Fibroblast of lung (primary cell): ENCODE measurements around the gene KREMEN2. TPM values are rescaled to one million over a fixed set of nuclear protein-coding genes. Genes with fewer than 3 reads are reported as not detected.

Experiments used
- DNase-seq, 2 donors: peaks; one replicate each; pipeline versions ENCODE4 v3.0.0 to v3.0.0-alpha.2; 2010; ENCODE audit warnings: low read depth in 2 of 2
- H2AFZ ChIP-seq: 2 replicates; pipeline ENCODE4 v1.5.1; 2012; ENCODE audit warnings: low read length, control low read depth, inconsistent platforms
- H3K27ac ChIP-seq: 2 replicates; pipeline ENCODE4 v1.5.1; 2011; ENCODE audit warnings: low read length, control low read depth; ENCODE audit not compliant: insufficient read depth
- H3K27me3 ChIP-seq: 2 replicates; pipeline ENCODE4 v1.5.1; 2011; ENCODE audit warnings: mild to moderate bottlenecking, low read length; ENCODE audit not compliant: control insufficient read depth, insufficient read depth
- H3K36me3 ChIP-seq: 2 replicates; pipeline ENCODE4 v1.5.1; 2011; ENCODE audit warnings: low read length; ENCODE audit not compliant: control insufficient read depth, insufficient read depth
- H3K4me1 ChIP-seq: 2 replicates; pipeline ENCODE4 v1.5.1; 2011; ENCODE audit warnings: low read length; ENCODE audit not compliant: control insufficient read depth, insufficient read depth; ENCODE audit errors: extremely low read depth
- H3K4me2 ChIP-seq: 2 replicates; pipeline ENCODE4 v1.5.1; 2011; ENCODE audit warnings: low read length, control low read depth; ENCODE audit not compliant: insufficient read depth; ENCODE audit errors: extremely low read depth
- H3K4me3 ChIP-seq, 4 experiments: fragments of 200-600 bp in 1 of 4; sonication (generic) in 1 of 4; replicated peaks in 1 of 4; 2 replicates each; pipeline ENCODE4 v1.5.1; 2011 to 2016; ENCODE audit warnings: low read length in 4 of 4, low read depth in 3 of 4, mild to moderate bottlenecking in 3 of 4, control low read depth in 2 of 4, inconsistent platforms in 1 of 4, mixed read lengths in 1 of 4; ENCODE audit not compliant: insufficient read depth in 1 of 4; ENCODE audit errors: control extremely low read depth in 1 of 4
- H3K79me2 ChIP-seq: 2 replicates; pipeline ENCODE4 v1.5.1; 2012; ENCODE audit warnings: mild to moderate bottlenecking, low read length, inconsistent platforms; ENCODE audit not compliant: control insufficient read depth, insufficient read depth
- H3K9ac ChIP-seq: 2 replicates; pipeline ENCODE4 v1.5.1; 2011; ENCODE audit warnings: mild to moderate bottlenecking, low read length, control low read depth; ENCODE audit not compliant: insufficient read depth
- H3K9me3 ChIP-seq: 2 replicates; pipeline ENCODE4 v1.5.1; 2012; ENCODE audit warnings: low read depth, low read length; ENCODE audit not compliant: control insufficient read depth, insufficient read depth
- H4K20me1 ChIP-seq: 2 replicates; pipeline ENCODE4 v1.5.1; 2011; ENCODE audit warnings: low read length; ENCODE audit not compliant: control insufficient read depth, insufficient read depth; ENCODE audit errors: extremely low read depth
- EZH2 ChIP-seq: IDR thresholded peaks from 2 replicates; pipeline ENCODE4 v1.5.1; 2012; ENCODE audit warnings: low read length, control low read depth, mild to moderate bottlenecking; ENCODE audit errors: missing control alignments
- polyA plus RNA-seq, 2 donors: library from polyadenylated mRNA; depleted of rRNA in 1 of 2; stranded (reverse) in 1 of 2; unstranded in 1 of 2; fragments of >200 nt; gene quantifications; 2 replicates each; pipeline ENCODE4 v1.2.1, GENCODE V29; 2011 to 2012; ENCODE audit warnings: missing spikeins in 1 of 2
- total RNA-seq: library from RNA; depleted of rRNA; stranded (reverse); fragments of >200 nt; gene quantifications from 2 replicates; pipeline ENCODE4 v1.2.1, GENCODE V29; 2014
- TF ChIP-seq, protein P1 (sequence below), 2 donors: IDR thresholded peaks in 1 of 2; conservative IDR thresholded peaks in 1 of 2; 1 replicate in 1 of 2; 2 replicates in 1 of 2; pipeline ENCODE4 v1.5.1; 2011 to 2012; ENCODE audit warnings: low read length in 2 of 2, control low read depth in 1 of 2, inconsistent platforms in 1 of 2, low read depth in 1 of 2, mild to moderate bottlenecking in 1 of 2

Gene KREMEN2
- total and polyA plus RNA-seq, 2 donors (not counting 1 experiment from before 2014, with no cell fraction given) = not detected

DNA sequence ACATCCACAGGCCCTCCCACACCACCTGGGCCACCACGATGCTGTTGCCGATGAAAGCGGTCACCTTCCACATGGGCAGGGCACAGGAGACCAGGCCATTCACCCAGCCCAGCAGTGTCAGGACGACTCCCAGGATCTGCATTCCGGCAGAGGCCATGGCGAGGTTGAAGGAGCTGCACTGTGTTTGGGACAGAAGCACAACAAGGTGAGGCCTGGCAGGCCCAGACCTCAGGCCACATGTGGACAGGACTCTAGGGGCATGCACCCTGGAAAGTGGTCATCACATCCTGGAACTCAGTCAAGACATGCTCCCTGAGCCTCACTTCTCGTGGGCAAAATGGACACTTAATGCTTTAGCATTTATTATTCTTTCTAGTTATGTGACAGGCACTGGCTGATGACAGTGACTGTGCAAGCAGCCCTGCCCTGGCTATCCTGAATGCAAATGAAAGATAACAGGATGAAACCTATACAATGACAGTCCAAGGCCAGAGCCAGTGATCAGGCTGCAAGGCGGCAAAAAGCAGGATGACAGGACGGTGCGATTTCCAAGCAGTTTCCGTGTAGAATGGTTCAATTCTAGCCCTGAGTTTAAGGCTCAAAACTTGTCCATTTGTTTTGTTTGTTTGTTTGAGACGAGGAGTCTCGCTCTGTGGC, 51.9 kb downstream of the KREMEN2 start:
- DNase-seq = no peak
- TF ChIP-seq EZH2 = no peak
- TF ChIP-seq, protein P1, sequence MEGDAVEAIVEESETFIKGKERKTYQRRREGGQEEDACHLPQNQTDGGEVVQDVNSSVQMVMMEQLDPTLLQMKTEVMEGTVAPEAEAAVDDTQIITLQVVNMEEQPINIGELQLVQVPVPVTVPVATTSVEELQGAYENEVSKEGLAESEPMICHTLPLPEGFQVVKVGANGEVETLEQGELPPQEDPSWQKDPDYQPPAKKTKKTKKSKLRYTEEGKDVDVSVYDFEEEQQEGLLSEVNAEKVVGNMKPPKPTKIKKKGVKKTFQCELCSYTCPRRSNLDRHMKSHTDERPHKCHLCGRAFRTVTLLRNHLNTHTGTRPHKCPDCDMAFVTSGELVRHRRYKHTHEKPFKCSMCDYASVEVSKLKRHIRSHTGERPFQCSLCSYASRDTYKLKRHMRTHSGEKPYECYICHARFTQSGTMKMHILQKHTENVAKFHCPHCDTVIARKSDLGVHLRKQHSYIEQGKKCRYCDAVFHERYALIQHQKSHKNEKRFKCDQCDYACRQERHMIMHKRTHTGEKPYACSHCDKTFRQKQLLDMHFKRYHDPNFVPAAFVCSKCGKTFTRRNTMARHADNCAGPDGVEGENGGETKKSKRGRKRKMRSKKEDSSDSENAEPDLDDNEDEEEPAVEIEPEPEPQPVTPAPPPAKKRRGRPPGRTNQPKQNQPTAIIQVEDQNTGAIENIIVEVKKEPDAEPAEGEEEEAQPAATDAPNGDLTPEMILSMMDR (conservative IDR thresholded peaks at IDR 0.05 in 1 of 2, IDR thresholded peaks at IDR 0.05 in 1 of 2; ENCODE audit: low read depth in 1 of 2, low read length in 2 of 2) = no peak
- Histone ChIP-seq H3K4me3 (no peak overlapping the region), H4K20me1 (no peaks in the 10 kb centered on the region), H3K9me3 (no peaks in the 10 kb centered on the region), H3K36me3 (no peaks in the 10 kb centered on the region), H2AFZ (no peak overlapping the region), H3K4me1 (no peaks in the 10 kb centered on the region), H3K27ac (no peak overlapping the region), H3K27me3 (peaks cover 24% of the 10 kb centered on the region), H3K4me2 (no peak overlapping the region), H3K79me2 (no peaks in the 10 kb centered on the region), H3K9ac (no peak overlapping the region)

DNA sequence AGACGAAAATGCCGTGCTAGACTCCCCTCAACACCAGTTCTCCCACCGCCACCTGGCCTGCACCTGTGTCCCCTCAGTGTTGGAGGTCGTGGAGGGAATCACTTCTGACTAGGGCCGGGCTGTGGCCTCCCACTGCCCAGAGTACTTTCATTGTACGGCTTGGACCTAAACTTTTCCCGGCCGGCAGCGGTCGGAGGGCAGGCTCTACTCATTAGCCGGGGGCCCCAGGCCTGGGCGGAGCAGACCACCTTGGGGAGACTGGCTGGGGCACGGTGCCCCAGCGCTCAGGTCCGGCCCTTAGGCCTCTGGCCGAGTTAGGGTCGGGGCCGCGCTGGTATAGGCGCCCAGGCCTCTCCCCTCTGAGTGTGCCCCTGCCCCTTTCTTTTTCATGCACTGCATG, 53.3 kb downstream of the KREMEN2 start:
- no peaks in the 10 kb centered on the region for H3K4me1 ChIP-seq
- no peaks in the 10 kb centered on the region for H3K9me3 ChIP-seq
- no peak overlapping the region for H3K9ac ChIP-seq
- no peaks in the 10 kb centered on the region for H3K79me2 ChIP-seq
- H3K4me3 ChIP-seq = no peak overlapping the region
- H4K20me1 ChIP-seq = no peaks in the 10 kb centered on the region
- H3K36me3 ChIP-seq = peaks cover 6% of the 10 kb centered on the region
- peaks cover 15% of the 10 kb centered on the region for H3K27me3 ChIP-seq
- DNase-seq = no peak
- H3K27ac ChIP-seq = no peak overlapping the region
- no peak overlapping the region for H3K4me2 ChIP-seq
- no peak for TF ChIP-seq EZH2
- TF ChIP-seq, protein P1 (conservative IDR thresholded peaks at IDR 0.05 in 1 of 2, IDR thresholded peaks at IDR 0.05 in 1 of 2; ENCODE audit: low read depth in 1 of 2, low read length in 2 of 2) = no peak
- no peak overlapping the region for H2AFZ ChIP-seq

Other genes with a start within 250 kb of the KREMEN2 start
- gene PRSS27, start 244.1 kb upstream of the KREMEN2 start, total RNA-seq = 1.0 and 1.2 TPM in 2 replicates
- gene PRSS27, start 244.1 kb upstream of the KREMEN2 start, polyA plus RNA-seq = 0.16 and 0.24 TPM in 2 replicates
- 43.9 and 74.3 TPM in 2 replicates for gene SRRM2, start 211.6 kb upstream of the KREMEN2 start, total RNA-seq
- 55.2 and 85.6 TPM in 2 replicates for gene SRRM2, start 211.6 kb upstream of the KREMEN2 start, polyA plus RNA-seq
- gene ELOB, start 187.0 kb upstream of the KREMEN2 start, total RNA-seq = 227 and 436 TPM in 2 replicates
- 124 and 165 TPM in 2 replicates for gene ELOB, start 187.0 kb upstream of the KREMEN2 start, polyA plus RNA-seq
- gene PRSS33, start 176.7 kb upstream of the KREMEN2 start, total RNA-seq = not detected in 2 replicates
- gene PRSS33, start 176.7 kb upstream of the KREMEN2 start, polyA plus RNA-seq = not detected in 2 replicates
- not detected in 2 replicates for gene PRSS41, start 165.8 kb upstream of the KREMEN2 start, total RNA-seq
- not detected in 2 replicates for gene PRSS41, start 165.8 kb upstream of the KREMEN2 start, polyA plus RNA-seq
- 0.17 and 0.77 TPM in 2 replicates for gene PRSS21, start 147.0 kb upstream of the KREMEN2 start, total RNA-seq
- gene PRSS21, start 147.0 kb upstream of the KREMEN2 start, polyA plus RNA-seq = 0.15 and 0.22 TPM in 2 replicates
- gene ZG16B, start 134.0 kb upstream of the KREMEN2 start, total RNA-seq = not detected in 2 replicates
- 0.14 TPM in 1 of 2 replicates, not detected in the other for gene ZG16B, start 134.0 kb upstream of the KREMEN2 start, polyA plus RNA-seq
- 0.17 TPM in 1 of 2 replicates, not detected in the other for gene PRSS22, start 106.1 kb upstream of the KREMEN2 start, total RNA-seq
- gene PRSS22, start 106.1 kb upstream of the KREMEN2 start, polyA plus RNA-seq = not detected in 2 replicates
- gene FLYWCH2, start 81.1 kb upstream of the KREMEN2 start, total RNA-seq = 55.2 and 56.8 TPM in 2 replicates
- 18.1 and 21.2 TPM in 2 replicates for gene FLYWCH2, start 81.1 kb upstream of the KREMEN2 start, polyA plus RNA-seq
- 44.4 and 58.5 TPM in 2 replicates for gene FLYWCH1, start 52.3 kb upstream of the KREMEN2 start, total RNA-seq
- gene FLYWCH1, start 52.3 kb upstream of the KREMEN2 start, polyA plus RNA-seq = 12.0 and 16.4 TPM in 2 replicates
- 1.0 and 1.5 TPM in 2 replicates for gene PAQR4, start 5.1 kb downstream of the KREMEN2 start, total RNA-seq
- gene PAQR4, start 5.1 kb downstream of the KREMEN2 start, polyA plus RNA-seq = 3.0 and 8.7 TPM in 2 replicates
- 0.26 and 1.2 TPM in 2 replicates for gene PKMYT1, start 16.2 kb downstream of the KREMEN2 start, total RNA-seq
- gene PKMYT1, start 16.2 kb downstream of the KREMEN2 start, polyA plus RNA-seq = 2.7 and 8.3 TPM in 2 replicates
- gene CLDN9, start 48.6 kb downstream of the KREMEN2 start, total RNA-seq = not detected in 2 replicates
- gene CLDN9, start 48.6 kb downstream of the KREMEN2 start, polyA plus RNA-seq = not detected in 2 replicates
- gene CLDN6, start 53.9 kb downstream of the KREMEN2 start, total RNA-seq = 0.26 TPM in 1 of 2 replicates, not detected in the other
- gene CLDN6, start 53.9 kb downstream of the KREMEN2 start, polyA plus RNA-seq = 0.03 TPM in 1 of 2 replicates, not detected in the other
- gene TNFRSF12A, start 56.1 kb downstream of the KREMEN2 start, total RNA-seq = 159 and 196 TPM in 2 replicates
- gene TNFRSF12A, start 56.1 kb downstream of the KREMEN2 start, polyA plus RNA-seq = 80.7 and 110 TPM in 2 replicates
- 36.0 and 75.5 TPM in 2 replicates for gene HCFC1R1, start 59.7 kb downstream of the KREMEN2 start, total RNA-seq
- gene HCFC1R1, start 59.7 kb downstream of the KREMEN2 start, polyA plus RNA-seq = 44.9 and 58.0 TPM in 2 replicates
- gene THOC6, start 59.8 kb downstream of the KREMEN2 start, total RNA-seq = 25.4 and 26.6 TPM in 2 replicates
- 17.6 and 19.7 TPM in 2 replicates for gene THOC6, start 59.8 kb downstream of the KREMEN2 start, polyA plus RNA-seq
- gene BICDL2, start 72.7 kb downstream of the KREMEN2 start, total RNA-seq = not detected in 2 replicates
- gene BICDL2, start 72.7 kb downstream of the KREMEN2 start, polyA plus RNA-seq = 0.05 TPM in 1 of 2 replicates, not detected in the other
- gene MMP25, start 82.3 kb downstream of the KREMEN2 start, total RNA-seq = not detected in 2 replicates
- gene MMP25, start 82.3 kb downstream of the KREMEN2 start, polyA plus RNA-seq = 0.02 and 0.03 TPM in 2 replicates
- 4.4 and 5.1 TPM in 2 replicates for gene IL32, start 101.4 kb downstream of the KREMEN2 start, total RNA-seq
- gene IL32, start 101.4 kb downstream of the KREMEN2 start, polyA plus RNA-seq = 1.4 and 4.1 TPM in 2 replicates
- not detected in 2 replicates for gene ZSCAN10, start 135.0 kb downstream of the KREMEN2 start, total RNA-seq
- 0.02 TPM in 1 of 2 replicates, not detected in the other for gene ZSCAN10, start 135.0 kb downstream of the KREMEN2 start, polyA plus RNA-seq
- gene ZNF205, start 148.3 kb downstream of the KREMEN2 start, total RNA-seq = 16.0 and 16.4 TPM in 2 replicates
- gene ZNF205, start 148.3 kb downstream of the KREMEN2 start, polyA plus RNA-seq = 3.4 and 4.4 TPM in 2 replicates
- 5.9 and 8.8 TPM in 2 replicates for gene ZNF213, start 170.8 kb downstream of the KREMEN2 start, total RNA-seq
- 0.43 and 0.52 TPM in 2 replicates for gene ZNF213, start 170.8 kb downstream of the KREMEN2 start, polyA plus RNA-seq
- gene OR1F1, start 223.9 kb downstream of the KREMEN2 start, total RNA-seq = not detected in 2 replicates
- gene OR1F1, start 223.9 kb downstream of the KREMEN2 start, polyA plus RNA-seq = 0.07 and 0.23 TPM in 2 replicates